H1 (cell line): ENCODE measurements around the gene ARHGAP26. TPM values are rescaled to one million over a fixed set of nuclear protein-coding genes. Genes with fewer than 3 reads are reported as not detected.

ENCODE experiments used
- GTF2F1 ChIP-seq: IDR thresholded peaks from 2 replicates; pipeline ENCODE4 v1.6.1; 2012; ENCODE audit warnings: low read depth, low read length, improper control_type of control experiment, borderline replicate concordance
- polyA plus RNA-seq, 7 experiments: library from polyadenylated mRNA; depleted of rRNA in 3 of 7; stranded (reverse) in 5 of 7; unstranded in 2 of 7; fragments of >200 nt in 5 of 7; fragments of 200-250 nt in 2 of 7; gene quantifications; 1 replicate in 5 of 7; 2 replicates in 1 of 7; 4 replicates in 1 of 7; pipeline versions ENCODE4 v1.2.1 to v1.2.3, GENCODE V29; 2011 to 2013; ENCODE audit warnings: missing spikeins in 2 of 7, mixed read lengths in 2 of 7
- total RNA-seq: library from RNA; stranded (reverse); fragmentation: NEBNext Ultra II Directional; extraction: Animal tissue kit (Norgen Biotek cat#: 25700); gene quantifications from 2 replicates; pipeline ENCODE4 v1.2.1, GENCODE V29; 2021

ARHGAP26 gene
- total and polyA plus RNA-seq, 2 of the 8 experiments (the other 6 are each of a cell fraction or from before 2014, with no cell fraction given), result 7.1 to 24.8 TPM

DNA sequence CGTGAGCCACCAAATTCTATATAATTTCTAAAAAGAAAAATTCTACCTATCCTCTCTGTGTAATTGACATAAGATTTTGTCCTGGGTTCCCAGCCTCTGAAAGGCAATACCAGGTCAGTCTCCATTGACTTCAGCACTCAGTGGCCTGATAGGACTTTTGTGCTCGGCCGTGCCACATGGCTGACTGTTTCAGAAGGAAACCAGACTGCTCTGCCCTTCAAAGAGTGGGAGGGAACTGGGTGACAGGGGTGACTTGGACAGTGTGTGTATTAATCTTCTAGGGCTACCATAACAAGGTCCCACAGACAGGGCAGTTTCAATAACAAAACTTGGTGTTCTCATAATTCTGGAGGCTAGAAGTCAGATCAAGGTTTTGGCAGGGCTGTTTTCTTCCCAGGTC is 43.0 kb downstream of the ARHGAP26 start (continued):
- TF ChIP-seq GTF2F1, result no peak
